CD14-positive monocyte (primary cell): ENCODE measurements around the gene TUBA1A. TPM values are rescaled to one million over a fixed set of nuclear protein-coding genes. Genes with fewer than 3 reads are reported as not detected.

ENCODE experiments used
- DNase-seq, 3 donors: peaks; one replicate each; pipeline ENCODE4 v3.0.0-alpha.2; 2011 to 2022
- H2AFZ ChIP-seq: 2 replicates; pipeline ENCODE4 v1.6.0; 2012; ENCODE audit warnings: mild to moderate bottlenecking, low read depth, low read length, inconsistent platforms; ENCODE audit not compliant: insufficient read depth, poor library complexity, severe bottlenecking
- H3K27ac ChIP-seq, 2 donors: 1 replicate in 1 of 2; 2 replicates in 1 of 2; pipeline ENCODE4 v1.5.1; 2012 to 2013; ENCODE audit warnings: low read length in 2 of 2, control low read depth in 1 of 2, inconsistent platforms in 1 of 2, low read depth in 1 of 2, mild to moderate bottlenecking in 1 of 2
- H3K27me3 ChIP-seq, 2 donors: one replicate each; pipeline versions ENCODE4 v1.6.0 to v1.6.1; 2011 to 2013; ENCODE audit warnings: low read length in 2 of 2; ENCODE audit not compliant: control insufficient read depth in 2 of 2, insufficient read depth in 2 of 2
- H3K36me3 ChIP-seq, 2 donors: replicated peaks in 1 of 2; 1 replicate in 1 of 2; 2 replicates in 1 of 2; pipeline versions ENCODE4 v1.5.1 to v1.6.1; 2012 to 2013; ENCODE audit warnings: low read length in 2 of 2, control low read depth in 1 of 2, inconsistent platforms in 1 of 2, mild to moderate bottlenecking in 1 of 2; ENCODE audit not compliant: insufficient read depth in 2 of 2, control insufficient read depth in 1 of 2
- H3K4me1 ChIP-seq, 2 donors: 1 replicate in 1 of 2; 2 replicates in 1 of 2; pipeline versions ENCODE4 v1.5.1 to v1.6.1; 2012 to 2013; ENCODE audit warnings: low read length in 2 of 2, control low read depth in 1 of 2, inconsistent platforms in 1 of 2, mild to moderate bottlenecking in 1 of 2, moderate library complexity in 1 of 2; ENCODE audit not compliant: insufficient read depth in 2 of 2, control insufficient read depth in 1 of 2
- H3K4me2 ChIP-seq: replicated peaks from 2 replicates; pipeline ENCODE3; 2012; ENCODE audit warnings: low read length, moderate library complexity, mild to moderate bottlenecking; ENCODE audit not compliant: poor library complexity, severe bottlenecking; ENCODE audit errors: extremely low read depth
- H3K4me3 ChIP-seq, 3 experiments: fragments of 200-600 bp in 1 of 3; sonication (generic) in 1 of 3; replicated peaks in 1 of 3; 1 replicate in 2 of 3; 2 replicates in 1 of 3; pipeline ENCODE4 v1.5.1; 2011 to 2013; ENCODE audit warnings: low read length in 3 of 3, mild to moderate bottlenecking in 3 of 3, control low read depth in 2 of 3, low read depth in 2 of 3, inconsistent platforms in 1 of 3, moderate library complexity in 1 of 3
- H3K79me2 ChIP-seq: 2 replicates; pipeline ENCODE4 v1.6.0; 2012; ENCODE audit warnings: mild to moderate bottlenecking, control low read depth, inconsistent platforms, low read length, moderate library complexity; ENCODE audit not compliant: insufficient read depth
- H3K9ac ChIP-seq: 2 replicates; pipeline ENCODE4 v1.6.0; 2017; ENCODE audit warnings: low read length, mild to moderate bottlenecking; ENCODE audit not compliant: insufficient read depth, poor library complexity, severe bottlenecking
- H3K9me3 ChIP-seq, 2 donors: replicated peaks in 1 of 2; 1 replicate in 1 of 2; 2 replicates in 1 of 2; pipeline versions ENCODE4 v1.5.1 to v1.6.1; 2012 to 2013; ENCODE audit warnings: low read length in 2 of 2, control low read depth in 1 of 2; ENCODE audit not compliant: control insufficient read depth in 1 of 2, insufficient read depth in 1 of 2
- H4K20me1 ChIP-seq: 2 replicates; pipeline ENCODE4 v1.6.0; 2012; ENCODE audit warnings: mild to moderate bottlenecking, low read length, control low read depth, moderate library complexity; ENCODE audit not compliant: insufficient read depth
- H3K27ac Mint-ChIP-seq, 7 donors: one replicate each; pipeline ENCODE4 v1.8.0; 2020; ENCODE audit warnings: mild to moderate bottlenecking in 7 of 7, mixed read lengths in 7 of 7, moderate library complexity in 6 of 7, inconsistent platforms in 2 of 7
- H3K27me3 Mint-ChIP-seq, 3 donors: one replicate each; pipeline ENCODE4 v1.8.0; 2021 to 2022; ENCODE audit warnings: low read depth in 3 of 3, mild to moderate bottlenecking in 3 of 3, mixed read lengths in 3 of 3, moderate library complexity in 3 of 3, inconsistent platforms in 1 of 3
- H3K36me3 Mint-ChIP-seq, 2 donors: one replicate each; pipeline ENCODE4 v1.8.0; 2020; ENCODE audit warnings: mixed read lengths in 2 of 2, inconsistent platforms in 1 of 2, mild to moderate bottlenecking in 1 of 2
- H3K4me1 Mint-ChIP-seq: one replicate; pipeline ENCODE4 v1.8.0; 2020; ENCODE audit warnings: mild to moderate bottlenecking, mixed read lengths
- H3K4me3 Mint-ChIP-seq, 2 donors: one replicate each; pipeline ENCODE4 v1.8.0; 2020; ENCODE audit warnings: mild to moderate bottlenecking in 2 of 2, mixed read lengths in 2 of 2, moderate library complexity in 1 of 2
- H3K9me3 Mint-ChIP-seq, 7 donors: one replicate each; pipeline ENCODE4 v1.8.0; 2020 to 2022; ENCODE audit warnings: mixed read lengths in 7 of 7, mild to moderate bottlenecking in 6 of 7, moderate library complexity in 6 of 7, inconsistent platforms in 2 of 7
- CTCF ChIP-seq: fragments of 200-600 bp; IDR thresholded peaks from one replicate; pipeline ENCODE4 v1.8.0; 2022; ENCODE audit warnings: antibody characterized with exemption, mild to moderate bottlenecking
- WGBS: methylation state at CpG from one replicate; pipeline ENCODE4 v1.1.5; 2013; ENCODE audit warnings: missing lambda C conversion rate; ENCODE audit not compliant: insufficient coverage; 5-methylcytosine and 5-hydroxymethylcytosine counted together
- intact Hi-C, 2 donors: fragments of 100-400 bp; cut with micrococcal nuclease; formaldehyde crosslinking; loops; one replicate each; pipeline versions ENCODE4 v1.15.0 to v1.15.1; 2023
- polyA plus RNA-seq, 3 donors: library from polyadenylated mRNA; depleted of rRNA in 1 of 3; unstranded in 2 of 3; stranded (reverse) in 1 of 3; fragments of 300-500 nt in 2 of 3; fragments of >200 nt in 1 of 3; fragmentation: Illumina TruSeq in 2 of 3; gene quantifications; 1 replicate in 2 of 3; 2 replicates in 1 of 3; pipeline ENCODE4 v1.2.3, GENCODE V29; 2012 to 2021

The TUBA1A gene
- polyA plus RNA-seq, 3 donors, result 859 to 1,779 (median 946) TPM

- no peak for TF ChIP-seq CTCF
- H3K36me3 Mint-ChIP-seq, result peaks cover 2 to 5% of the 10 kb centered on the region in 2 donors
- no peaks in the 10 kb centered on the region for H3K27me3 ChIP-seq
- no peak overlapping the region for H3K27ac ChIP-seq
- H3K4me2 ChIP-seq, result no peak overlapping the region
- H3K4me1 ChIP-seq, result peaks cover 0 to 6% of the 10 kb centered on the region in 2 donors
- no peaks in the 10 kb centered on the region for H3K79me2 ChIP-seq
- H3K9me3 Mint-ChIP-seq, result no peaks in the 10 kb centered on the region
- intact Hi-C loops, result no loop called here
- no peaks in the 10 kb centered on the region for H3K27me3 Mint-ChIP-seq
- H3K9ac ChIP-seq, result no peak overlapping the region
- no peak overlapping the region for H3K4me3 ChIP-seq
- no peaks in the 10 kb centered on the region for H3K9me3 ChIP-seq
- no CpG with 5 or more reads among the region's 1 CpG for WGBS
- no peaks in the 10 kb centered on the region for H3K36me3 ChIP-seq
- no peaks in the 10 kb centered on the region for H4K20me1 ChIP-seq
- peaks cover 4% of the 10 kb centered on the region for H3K4me1 Mint-ChIP-seq
- no peak overlapping the region for H3K27ac Mint-ChIP-seq
- DNase-seq, result no peak
- no peak overlapping the region for H3K4me3 Mint-ChIP-seq
- H2AFZ ChIP-seq, result no peak overlapping the region
These were observed 42.5 kb downstream of the TUBA1A start for GRCh38 chr12:49146406-49146805.

- no peaks in the 10 kb centered on the region for H4K20me1 ChIP-seq
- H3K79me2 ChIP-seq, result no peaks in the 10 kb centered on the region
- Mint-ChIP-seq H3K4me3 (no peak overlapping the region), H3K9me3 (no peaks in the 10 kb centered on the region), H3K36me3 (peaks cover 5 to 13% of the 10 kb centered on the region in 2 donors), H3K27ac (no peak overlapping the region), H3K27me3 (no peaks in the 10 kb centered on the region), H3K4me1 (peaks cover 2% of the 10 kb centered on the region)
- no peaks in the 10 kb centered on the region for H3K27me3 ChIP-seq
- H3K27ac ChIP-seq, result no peak overlapping the region
- DNase-seq, result no peak
- 100% methylated on average over 2 of the region's 2 CpGs for WGBS
- no peak for TF ChIP-seq CTCF
- H3K9ac ChIP-seq, result no peak overlapping the region
- H3K36me3 ChIP-seq, result no peaks in the 10 kb centered on the region
- no peak overlapping the region for H3K4me2 ChIP-seq
- no peak overlapping the region for H2AFZ ChIP-seq
- H3K4me1 ChIP-seq, result peaks cover 0 to 4% of the 10 kb centered on the region in 2 donors
- no peaks in the 10 kb centered on the region for H3K9me3 ChIP-seq
- intact Hi-C loops, result no loop called here
- H3K4me3 ChIP-seq, result no peak overlapping the region
These were observed 44.5 kb downstream of the TUBA1A start for GRCh38 chr12:49144384-49144783.
